Measurements from ENCODE around the gene PRX. TPM values are rescaled to one million over a fixed set of nuclear protein-coding genes. Genes with fewer than 3 reads are reported as not detected.

The PRX gene, protein sequence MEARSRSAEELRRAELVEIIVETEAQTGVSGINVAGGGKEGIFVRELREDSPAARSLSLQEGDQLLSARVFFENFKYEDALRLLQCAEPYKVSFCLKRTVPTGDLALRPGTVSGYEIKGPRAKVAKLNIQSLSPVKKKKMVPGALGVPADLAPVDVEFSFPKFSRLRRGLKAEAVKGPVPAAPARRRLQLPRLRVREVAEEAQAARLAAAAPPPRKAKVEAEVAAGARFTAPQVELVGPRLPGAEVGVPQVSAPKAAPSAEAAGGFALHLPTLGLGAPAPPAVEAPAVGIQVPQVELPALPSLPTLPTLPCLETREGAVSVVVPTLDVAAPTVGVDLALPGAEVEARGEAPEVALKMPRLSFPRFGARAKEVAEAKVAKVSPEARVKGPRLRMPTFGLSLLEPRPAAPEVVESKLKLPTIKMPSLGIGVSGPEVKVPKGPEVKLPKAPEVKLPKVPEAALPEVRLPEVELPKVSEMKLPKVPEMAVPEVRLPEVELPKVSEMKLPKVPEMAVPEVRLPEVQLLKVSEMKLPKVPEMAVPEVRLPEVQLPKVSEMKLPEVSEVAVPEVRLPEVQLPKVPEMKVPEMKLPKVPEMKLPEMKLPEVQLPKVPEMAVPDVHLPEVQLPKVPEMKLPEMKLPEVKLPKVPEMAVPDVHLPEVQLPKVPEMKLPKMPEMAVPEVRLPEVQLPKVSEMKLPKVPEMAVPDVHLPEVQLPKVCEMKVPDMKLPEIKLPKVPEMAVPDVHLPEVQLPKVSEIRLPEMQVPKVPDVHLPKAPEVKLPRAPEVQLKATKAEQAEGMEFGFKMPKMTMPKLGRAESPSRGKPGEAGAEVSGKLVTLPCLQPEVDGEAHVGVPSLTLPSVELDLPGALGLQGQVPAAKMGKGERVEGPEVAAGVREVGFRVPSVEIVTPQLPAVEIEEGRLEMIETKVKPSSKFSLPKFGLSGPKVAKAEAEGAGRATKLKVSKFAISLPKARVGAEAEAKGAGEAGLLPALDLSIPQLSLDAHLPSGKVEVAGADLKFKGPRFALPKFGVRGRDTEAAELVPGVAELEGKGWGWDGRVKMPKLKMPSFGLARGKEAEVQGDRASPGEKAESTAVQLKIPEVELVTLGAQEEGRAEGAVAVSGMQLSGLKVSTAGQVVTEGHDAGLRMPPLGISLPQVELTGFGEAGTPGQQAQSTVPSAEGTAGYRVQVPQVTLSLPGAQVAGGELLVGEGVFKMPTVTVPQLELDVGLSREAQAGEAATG (N-terminal part only)
- 36.2 TPM for total RNA-seq
- long read RNA-seq, full-length matches to known transcripts: 22 of 84 reads
- long read RNA-seq, partial matches to known transcripts: 57 of 84 reads
- long read RNA-seq, other reads (novel, unspliced or antisense): 5 of 84 reads

DNA sequence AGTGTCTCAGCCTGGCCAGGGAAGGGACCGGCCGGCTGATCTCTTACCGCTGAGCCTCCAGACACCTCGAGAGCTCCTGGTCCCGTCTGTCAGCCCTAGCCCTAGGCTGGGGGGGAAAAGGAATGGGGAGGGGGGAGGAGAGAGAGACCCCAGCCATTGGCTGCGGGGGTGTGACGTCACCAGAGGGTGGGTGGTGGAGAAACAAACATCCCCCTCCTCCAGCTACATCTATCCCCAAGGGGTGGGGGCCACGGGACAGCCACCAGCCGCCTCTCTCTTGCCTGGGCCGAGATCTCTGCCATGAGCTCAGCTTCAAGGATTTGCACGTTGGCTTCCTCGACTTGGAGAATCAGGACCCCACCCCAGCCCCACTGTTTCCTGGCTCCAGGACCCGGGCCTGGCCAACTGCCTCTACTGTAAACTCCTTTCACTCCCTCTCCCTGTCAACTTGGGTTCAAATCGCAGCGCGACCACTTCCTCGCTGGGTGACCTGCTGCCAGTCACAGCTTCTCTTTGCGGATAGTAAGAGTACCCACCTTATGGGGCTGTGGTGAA lies at the start of gene PRX:
Gene PRX, minus strand, starts transcription at position 88 of the 555 bp plus-strand sequence. CDS start 5,446 bp downstream, outside the sequence.
- H3K4me1 ChIP-seq: peaks cover 36% of the 10 kb centered on the region
- no peak for DNase-seq
- intact Hi-C loops (cut with DNase I): no loop called here
- H3K4me3 ChIP-seq: peak within 1 kb of the TSS; percentile 40
- H3K36me3 ChIP-seq: no peaks in the 10 kb centered on the region
- H3K27ac ChIP-seq: peak within 1 kb of the TSS; percentile 72
- no peaks in the 10 kb centered on the region for H3K9me3 ChIP-seq
- TF ChIP-seq, protein P1, sequence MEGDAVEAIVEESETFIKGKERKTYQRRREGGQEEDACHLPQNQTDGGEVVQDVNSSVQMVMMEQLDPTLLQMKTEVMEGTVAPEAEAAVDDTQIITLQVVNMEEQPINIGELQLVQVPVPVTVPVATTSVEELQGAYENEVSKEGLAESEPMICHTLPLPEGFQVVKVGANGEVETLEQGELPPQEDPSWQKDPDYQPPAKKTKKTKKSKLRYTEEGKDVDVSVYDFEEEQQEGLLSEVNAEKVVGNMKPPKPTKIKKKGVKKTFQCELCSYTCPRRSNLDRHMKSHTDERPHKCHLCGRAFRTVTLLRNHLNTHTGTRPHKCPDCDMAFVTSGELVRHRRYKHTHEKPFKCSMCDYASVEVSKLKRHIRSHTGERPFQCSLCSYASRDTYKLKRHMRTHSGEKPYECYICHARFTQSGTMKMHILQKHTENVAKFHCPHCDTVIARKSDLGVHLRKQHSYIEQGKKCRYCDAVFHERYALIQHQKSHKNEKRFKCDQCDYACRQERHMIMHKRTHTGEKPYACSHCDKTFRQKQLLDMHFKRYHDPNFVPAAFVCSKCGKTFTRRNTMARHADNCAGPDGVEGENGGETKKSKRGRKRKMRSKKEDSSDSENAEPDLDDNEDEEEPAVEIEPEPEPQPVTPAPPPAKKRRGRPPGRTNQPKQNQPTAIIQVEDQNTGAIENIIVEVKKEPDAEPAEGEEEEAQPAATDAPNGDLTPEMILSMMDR (IDR thresholded peaks at IDR 0.05): no peak
- ATAC-seq: peak; percentile 21
- no peaks in the 10 kb centered on the region for H3K27me3 ChIP-seq

DNA sequence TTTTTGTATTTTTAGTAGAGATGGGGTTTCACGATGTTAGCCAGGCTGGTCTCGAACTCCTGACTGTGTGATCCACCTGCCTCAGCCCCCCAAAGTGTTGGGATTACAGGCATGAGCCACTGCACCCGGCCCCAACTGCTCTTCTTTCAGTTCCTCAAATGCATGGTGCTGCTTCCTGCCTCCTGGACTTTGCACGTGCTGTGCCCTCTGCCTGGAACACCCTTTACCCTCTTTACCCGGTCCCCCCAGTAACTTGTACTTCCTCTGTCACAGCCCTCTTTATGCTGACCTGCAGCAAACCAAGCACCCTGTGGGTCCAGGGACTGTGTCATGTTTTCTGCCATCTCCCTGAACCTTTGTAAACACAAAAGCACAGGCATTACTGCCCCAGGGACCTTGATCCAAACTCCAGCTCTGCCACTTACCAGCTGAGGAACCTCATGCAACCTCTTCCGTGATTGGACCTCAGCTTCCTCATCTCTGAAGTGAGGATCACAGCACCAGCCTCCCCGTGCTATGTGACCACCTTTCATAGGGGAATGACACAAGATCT lies 48.6 kb upstream of the PRX start:
- H3K36me3 ChIP-seq: peaks cover 6% of the 10 kb centered on the region
- intact Hi-C loops (cut with DNase I): no loop called here
- ATAC-seq (peak; percentile 0), DNase-seq (peak; percentile 75)
- H3K27me3 ChIP-seq: no peaks in the 10 kb centered on the region
- no peak overlapping the region for H3K4me3 ChIP-seq
- peaks cover 37% of the 10 kb centered on the region for H3K4me1 ChIP-seq
- no peaks in the 10 kb centered on the region for H3K9me3 ChIP-seq
- TF ChIP-seq, protein P1 (IDR thresholded peaks at IDR 0.05): no peak
- peak overlapping the region; percentile 30 for H3K27ac ChIP-seq

DNA sequence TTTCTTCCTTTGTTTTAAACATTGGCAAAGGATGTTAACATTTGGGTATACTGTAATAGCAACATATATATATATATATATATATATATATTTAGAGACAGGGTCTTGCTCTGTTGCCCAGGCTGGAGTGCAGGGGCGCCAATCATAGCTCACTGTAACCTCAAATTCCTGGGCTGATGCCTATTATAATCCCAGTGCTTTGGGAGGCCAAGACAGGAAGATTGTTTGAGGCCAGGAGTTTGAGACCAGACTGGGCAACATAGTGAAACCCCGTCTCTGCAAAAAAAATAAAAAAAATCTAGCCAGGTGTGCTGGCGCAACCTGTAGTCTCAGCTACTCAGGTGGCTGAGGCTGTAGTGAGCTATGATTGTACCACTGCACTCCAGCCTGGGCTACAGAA lies 47.0 kb upstream of the PRX start:
- Histone ChIP-seq H3K27ac (no peak overlapping the region), H3K4me3 (no peak overlapping the region), H3K4me1 (peaks cover 30% of the 10 kb centered on the region), H3K27me3 (no peaks in the 10 kb centered on the region), H3K36me3 (peaks cover 19% of the 10 kb centered on the region), H3K9me3 (no peaks in the 10 kb centered on the region)
- DNase-seq (no peak), ATAC-seq (no peak)
- TF ChIP-seq, protein P1 (IDR thresholded peaks at IDR 0.05): no peak
- intact Hi-C loops (cut with DNase I): no loop called here

DNA sequence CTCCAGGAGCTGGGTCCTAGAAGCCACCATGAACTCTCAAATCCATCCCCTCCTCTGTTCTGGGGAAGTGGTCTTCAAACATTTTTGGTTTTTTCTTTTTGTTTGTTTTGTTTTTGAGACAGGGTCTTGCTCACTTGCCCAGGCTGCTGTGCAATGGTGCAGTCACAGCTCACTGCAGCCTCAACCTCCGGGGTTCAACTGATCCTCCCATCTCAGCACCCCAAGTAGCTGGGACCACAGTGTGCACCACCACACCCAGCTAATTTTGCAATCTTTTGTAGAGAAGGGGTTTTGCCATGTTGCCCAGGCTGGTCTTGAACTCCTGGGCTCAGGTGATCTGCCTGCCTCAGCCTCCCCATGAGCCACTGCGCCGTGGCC lies 45.4 kb upstream of the PRX start:
- no peak for ATAC-seq
- H3K27ac ChIP-seq: no peak overlapping the region
- no peak for DNase-seq
- intact Hi-C loops (cut with DNase I): no loop called here
- H3K36me3 ChIP-seq: peaks cover 25% of the 10 kb centered on the region
- H3K4me3 ChIP-seq: no peak overlapping the region
- no peaks in the 10 kb centered on the region for H3K9me3 ChIP-seq
- TF ChIP-seq, protein P1 (IDR thresholded peaks at IDR 0.05): no peak
- peaks cover 16% of the 10 kb centered on the region for H3K4me1 ChIP-seq
- H3K27me3 ChIP-seq: no peaks in the 10 kb centered on the region

Data from upper lobe of right lung (tissue), 1 donor.